ENCODE measurements around the gene KRT6A.

GRCh38 chr12:52524898-52525591, 32.0 kb upstream of the KRT6A start:
- TF ChIP-seq ZBTB7A (IDR thresholded peaks at IDR 0.05; ENCODE audit: borderline replicate concordance, control insufficient read depth, low read depth, low read length) = no peak
- no peak for TF ChIP-seq SAFB2 (IDR thresholded peaks at IDR 0.05; ENCODE audit: borderline replicate concordance, low read depth, low read length, severe bottlenecking)
- no peak for TF ChIP-seq POLR3A (IDR thresholded peaks at IDR 0.05; ENCODE audit: borderline replicate concordance, extremely low read depth, insufficient read depth, insufficient read length)
- no peak for TF ChIP-seq ZNF609 (CRISPR knock-in tag; IDR thresholded peaks at IDR 0.05; ENCODE audit: borderline replicate concordance)
- no peak for TF ChIP-seq ELF4 (CRISPR knock-in tag; IDR thresholded peaks at IDR 0.05)
- no peak for TF ChIP-seq NR2C2 (CRISPR knock-in tag; IDR thresholded peaks at IDR 0.05)
- no peak for TF ChIP-seq NR2C2 (tag; IDR thresholded peaks at IDR 0.05)
- no peak for TF ChIP-seq NFIC (IDR thresholded peaks at IDR 0.05)
- TF ChIP-seq REST (IDR thresholded peaks at IDR 0.05; ENCODE audit: borderline replicate concordance) = no peak
- no peak for TF ChIP-seq REST (CRISPR knock-in tag; IDR thresholded peaks at IDR 0.05; ENCODE audit: low read depth)
- no peak for TF ChIP-seq HBP1 (CRISPR knock-in tag; IDR thresholded peaks at IDR 0.05)
- no peak for TF ChIP-seq MTA3 (IDR thresholded peaks at IDR 0.05; ENCODE audit: borderline replicate concordance)
- TF ChIP-seq YY1 (IDR thresholded peaks at IDR 0.05; ENCODE audit: borderline replicate concordance in 1 of 3, control insufficient read depth in 1 of 3, extremely low read depth in 1 of 3, insufficient read depth in 3 of 3, insufficient read length in 1 of 3, insufficient replicate concordance in 2 of 3, low read depth in 1 of 3, low read length in 2 of 3) = no peak
- no peak for TF ChIP-seq POLR2AphosphoS5 (IDR thresholded peaks at IDR 0.05; ENCODE audit: control insufficient read depth, insufficient read depth, low read depth, low read length)
